PFSK-1 (cell line): ENCODE measurements around the gene PRKACA.

Source experiments
- FOXP2 ChIP-seq: optimal IDR thresholded peaks from 2 replicates; pipeline ENCODE3; 2011; ENCODE audit warnings: borderline replicate concordance, control low read depth, inconsistent platforms; ENCODE audit not compliant: insufficient read depth; ENCODE audit errors: extremely low read length, extremely low read depth
- POLR2AphosphoS5 ChIP-seq: IDR thresholded peaks from 2 replicates; pipeline ENCODE4 v1.6.1; 2012; ENCODE audit warnings: low read depth, mild to moderate bottlenecking, control low read depth, low read length, moderate library complexity
- REST ChIP-seq, 2 experiments: IDR thresholded peaks; 2 replicates each; pipeline versions ENCODE4 v1.6.1 to v1.8.0; 2011 to 2012; ENCODE audit warnings: low read depth in 2 of 2, low read length in 2 of 2, control low read depth in 1 of 2, inconsistent platforms in 1 of 2, mild to moderate bottlenecking in 1 of 2, moderate library complexity in 1 of 2; ENCODE audit not compliant: insufficient read depth in 1 of 2
- SIN3A ChIP-seq: IDR thresholded peaks from 2 replicates; pipeline ENCODE4 v1.6.1; 2012; ENCODE audit warnings: mild to moderate bottlenecking, low read length, moderate library complexity, borderline replicate concordance; ENCODE audit not compliant: insufficient read depth
- TAF1 ChIP-seq: IDR thresholded peaks from 2 replicates; pipeline ENCODE4 v1.6.1; 2012; ENCODE audit warnings: low read length, control low read depth, borderline replicate concordance; ENCODE audit not compliant: insufficient read depth

The PRKACA gene

GRCh38 chr19:14106840-14107239 is 10.7 kb downstream of the PRKACA start:
- TF ChIP-seq REST (IDR thresholded peaks at IDR 0.05; ENCODE audit: insufficient read depth in 1 of 2, low read depth in 2 of 2, low read length in 2 of 2): no peak
- TF ChIP-seq POLR2AphosphoS5: no peak
- no peak for TF ChIP-seq TAF1
- no peak for TF ChIP-seq FOXP2
- no peak for TF ChIP-seq SIN3A

- TF ChIP-seq FOXP2 (no peak), REST (IDR thresholded peaks at IDR 0.05; ENCODE audit: insufficient read depth in 1 of 2, low read depth in 2 of 2, low read length in 2 of 2) (no peak), POLR2AphosphoS5 (no peak), TAF1 (no peak), SIN3A (no peak)
Measured at GRCh38 chr19:14105680-14106079, 11.9 kb downstream of the PRKACA start.

GRCh38 chr19:14103310-14103709 is 14.3 kb downstream of the PRKACA start:
- TF ChIP-seq POLR2AphosphoS5 (no peak), TAF1 (no peak), REST (IDR thresholded peaks at IDR 0.05; ENCODE audit: insufficient read depth in 1 of 2, low read depth in 2 of 2, low read length in 2 of 2) (no peak)

GRCh38 chr19:14102756-14103155 is 14.8 kb downstream of the PRKACA start:
- no peak for TF ChIP-seq POLR2AphosphoS5
- no peak for TF ChIP-seq REST (IDR thresholded peaks at IDR 0.05; ENCODE audit: insufficient read depth in 1 of 2, low read depth in 2 of 2, low read length in 2 of 2)
- TF ChIP-seq FOXP2: no peak
- no peak for TF ChIP-seq SIN3A

GRCh38 chr19:14102102-14102696 is 15.4 kb downstream of the PRKACA start:
- TF ChIP-seq REST (IDR thresholded peaks at IDR 0.05; ENCODE audit: insufficient read depth in 1 of 2, low read depth in 2 of 2, low read length in 2 of 2) (no peak), TAF1 (no peak), SIN3A (no peak), POLR2AphosphoS5 (no peak), FOXP2 (no peak)
